Measurements from ENCODE around the gene HMGXB4. TPM values are rescaled to one million over a fixed set of nuclear protein-coding genes. Genes with fewer than 3 reads are reported as not detected.

HMGXB4 gene
- total RNA-seq, 4 donors from 2014 or later: 14.0 to 43.4 (median 26.2) TPM

DNA sequence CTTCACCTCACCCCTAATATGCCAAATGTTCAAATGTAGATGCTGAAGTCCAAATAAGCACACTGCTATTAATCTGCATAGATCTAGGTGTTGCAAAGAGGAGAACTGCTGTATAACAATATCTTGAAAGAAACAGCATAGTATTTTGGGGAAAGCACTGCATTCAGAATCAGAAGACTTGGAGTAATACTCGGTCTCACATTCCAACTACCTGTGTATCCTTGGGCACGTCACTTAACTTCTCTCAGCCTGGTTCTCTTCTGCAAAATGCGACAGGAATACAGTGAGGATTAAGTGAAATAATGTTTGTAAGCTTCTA is 332 bp upstream of the HMGXB4 start:
- Histone ChIP-seq H3K36me3 (no peaks in the 10 kb centered on the region), H3K27ac (peak overlapping the region; percentile 92 to 96 (median 94)), H3K27me3 (no peaks in the 10 kb centered on the region), H3K4me3 (peak overlapping the region; percentile 9 to 92 (median 76)), H3K9me3 (no peaks in the 10 kb centered on the region), H3K4me1 (peaks cover 7 to 18% (median 10%) of the 10 kb centered on the region in 4 donors)
- intact Hi-C loops (cut with DNase I; ENCODE audit: low total_unique reads) (no loop called here), in situ Hi-C loops (cut with MboI; ENCODE audit: low pct_ligation_motif_present in 1 of 4, low pct_unique_long_range_greater_than_20kb in 1 of 4, low sequenced_read_pairs in 3 of 4) (no loop called here)
- TF ChIP-seq EP300 (IDR thresholded peaks at IDR 0.05; ENCODE audit: low read depth) (no peak), POLR2AphosphoS5 (IDR thresholded peaks at IDR 0.05) (no peak), POLR2A (IDR thresholded peaks at IDR 0.05) (no peak)
- TF ChIP-seq, protein P1, sequence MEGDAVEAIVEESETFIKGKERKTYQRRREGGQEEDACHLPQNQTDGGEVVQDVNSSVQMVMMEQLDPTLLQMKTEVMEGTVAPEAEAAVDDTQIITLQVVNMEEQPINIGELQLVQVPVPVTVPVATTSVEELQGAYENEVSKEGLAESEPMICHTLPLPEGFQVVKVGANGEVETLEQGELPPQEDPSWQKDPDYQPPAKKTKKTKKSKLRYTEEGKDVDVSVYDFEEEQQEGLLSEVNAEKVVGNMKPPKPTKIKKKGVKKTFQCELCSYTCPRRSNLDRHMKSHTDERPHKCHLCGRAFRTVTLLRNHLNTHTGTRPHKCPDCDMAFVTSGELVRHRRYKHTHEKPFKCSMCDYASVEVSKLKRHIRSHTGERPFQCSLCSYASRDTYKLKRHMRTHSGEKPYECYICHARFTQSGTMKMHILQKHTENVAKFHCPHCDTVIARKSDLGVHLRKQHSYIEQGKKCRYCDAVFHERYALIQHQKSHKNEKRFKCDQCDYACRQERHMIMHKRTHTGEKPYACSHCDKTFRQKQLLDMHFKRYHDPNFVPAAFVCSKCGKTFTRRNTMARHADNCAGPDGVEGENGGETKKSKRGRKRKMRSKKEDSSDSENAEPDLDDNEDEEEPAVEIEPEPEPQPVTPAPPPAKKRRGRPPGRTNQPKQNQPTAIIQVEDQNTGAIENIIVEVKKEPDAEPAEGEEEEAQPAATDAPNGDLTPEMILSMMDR (IDR thresholded peaks at IDR 0.05): no peak
- 0 to 3% methylated on average over 3 of the region's 3 CpGs for WGBS, 2 donors (ENCODE audit: low coverage in 1 of 2)
- DNase-seq: no peak

- Histone ChIP-seq H3K36me3 (peaks cover 0 to 9% (median 2%) of the 10 kb centered on the region in 4 donors), H3K27ac (peak overlapping the region; percentile 92 to 96 (median 94)), H3K27me3 (no peaks in the 10 kb centered on the region), H3K4me3 (peak overlapping the region; percentile 75 to 92 (median 82)), H3K9me3 (no peaks in the 10 kb centered on the region), H3K4me1 (peaks cover 7 to 18% (median 10%) of the 10 kb centered on the region in 4 donors)
- intact Hi-C loops (cut with DNase I; ENCODE audit: low total_unique reads) (no loop called here), in situ Hi-C loops (cut with MboI; ENCODE audit: low pct_ligation_motif_present in 1 of 4, low pct_unique_long_range_greater_than_20kb in 1 of 4, low sequenced_read_pairs in 3 of 4) (no loop called here)
- WGBS, 2 donors (ENCODE audit: low coverage in 1 of 2): 34 to 41% methylated on average over 18 to 23 of the region's 23 CpGs
- TF ChIP-seq, protein P1 (IDR thresholded peaks at IDR 0.05): no peak
- TF ChIP-seq POLR2AphosphoS5 (IDR thresholded peaks at IDR 0.05): no peak
- TF ChIP-seq POLR2A (IDR thresholded peaks at IDR 0.05): no peak
- TF ChIP-seq EP300 (IDR thresholded peaks at IDR 0.05; ENCODE audit: low read depth): no peak
- peak; percentile 17 for DNase-seq
These were observed 1.1 kb downstream of the HMGXB4 start for GRCh38 chr22:35258191-35258988.

GRCh38 chr22:35264986-35265385 is 7.7 kb downstream of the HMGXB4 start:
- WGBS, 2 donors (ENCODE audit: low coverage in 1 of 2): 96 to 98% methylated on average over 6 to 7 of the region's 7 CpGs
- Histone ChIP-seq H3K27me3 (no peaks in the 10 kb centered on the region), H3K9me3 (no peaks in the 10 kb centered on the region), H3K36me3 (peaks cover 0 to 58% (median 26%) of the 10 kb centered on the region in 4 donors), H3K4me1 (peaks cover 0 to 10% (median 5%) of the 10 kb centered on the region in 4 donors), H3K4me3 (no peak overlapping the region), H3K27ac (no peak overlapping the region)
- in situ Hi-C loops (cut with MboI; ENCODE audit: low pct_ligation_motif_present in 1 of 4, low pct_unique_long_range_greater_than_20kb in 1 of 4, low sequenced_read_pairs in 3 of 4): no loop called here
- no peak for DNase-seq
- TF ChIP-seq EP300 (IDR thresholded peaks at IDR 0.05; ENCODE audit: low read depth): no peak
- TF ChIP-seq POLR2A (IDR thresholded peaks at IDR 0.05): no peak
- no peak for TF ChIP-seq POLR2AphosphoS5 (IDR thresholded peaks at IDR 0.05)
- TF ChIP-seq, protein P1 (IDR thresholded peaks at IDR 0.05): no peak
- intact Hi-C loops (cut with DNase I; ENCODE audit: low total_unique reads): no loop called here

GRCh38 chr22:35266277-35266676 is 9.0 kb downstream of the HMGXB4 start:
- intact Hi-C loops (cut with DNase I; ENCODE audit: low total_unique reads) (no loop called here), in situ Hi-C loops (cut with MboI; ENCODE audit: low pct_ligation_motif_present in 1 of 4, low pct_unique_long_range_greater_than_20kb in 1 of 4, low sequenced_read_pairs in 3 of 4) (no loop called here)
- Histone ChIP-seq H3K9me3 (no peaks in the 10 kb centered on the region), H3K4me1 (peaks cover 0 to 10% (median 5%) of the 10 kb centered on the region in 4 donors), H3K27ac (peak overlapping the region in 2 of 4 donors; percentile 5 to 35), H3K27me3 (no peaks in the 10 kb centered on the region), H3K36me3 (peaks cover 0 to 64% (median 26%) of the 10 kb centered on the region in 4 donors), H3K4me3 (no peak overlapping the region)
- TF ChIP-seq POLR2AphosphoS5 (IDR thresholded peaks at IDR 0.05): no peak
- TF ChIP-seq, protein P1 (IDR thresholded peaks at IDR 0.05): no peak
- TF ChIP-seq EP300 (IDR thresholded peaks at IDR 0.05; ENCODE audit: low read depth): no peak
- TF ChIP-seq POLR2A (IDR thresholded peaks at IDR 0.05): no peak
- DNase-seq: no peak
- WGBS, 2 donors (ENCODE audit: low coverage in 1 of 2): 66 to 72% methylated on average over 3 of the region's 3 CpGs
